Smooth muscle cell (in vitro differentiated cells): ENCODE data around the gene CNPY4. TPM values are rescaled to one million over a fixed set of nuclear protein-coding genes. Genes with fewer than 3 reads are reported as not detected.
A peak's percentile ranks its signal among the peaks of the same experiment; 100 is the strongest.

ENCODE experiments used
- DNase-seq: peaks from one replicate; lab custom pipeline; 2025; ENCODE audit not compliant: unreplicated experiment; lab: John Stamatoyannopoulos, UW
- H2AFZ ChIP-seq: fragments of 200-600 bp; sonication (generic); 2 replicates; pipeline ENCODE4 v1.6.0; 2016; ENCODE audit warnings: antibody characterized with exemption, low read depth, mild to moderate bottlenecking
- H3F3A ChIP-seq: fragments of 200-600 bp; sonication (generic); 2 replicates; pipeline ENCODE4 v1.6.0; 2017; ENCODE audit warnings: antibody characterized with exemption, low read depth
- H3K27ac ChIP-seq: fragments of 200-600 bp; sonication (generic); 2 replicates; pipeline ENCODE4 v1.5.1; 2016; ENCODE audit warnings: low read depth, mild to moderate bottlenecking
- H3K27me3 ChIP-seq: fragments of 200-600 bp; sonication (generic); 2 replicates; pipeline ENCODE4 v1.6.1; 2016; ENCODE audit warnings: low read depth, mild to moderate bottlenecking
- H3K36me3 ChIP-seq: fragments of 200-600 bp; sonication (generic); 2 replicates; pipeline ENCODE4 v1.5.1; 2016; ENCODE audit warnings: low read depth
- H3K4me1 ChIP-seq: fragments of 200-600 bp; sonication (generic); 2 replicates; pipeline ENCODE4 v1.5.1; 2016; ENCODE audit warnings: low read depth
- H3K4me2 ChIP-seq: fragments of 200-600 bp; sonication (generic); 2 replicates; pipeline ENCODE4 v1.6.0; 2016; ENCODE audit warnings: mild to moderate bottlenecking
- H3K4me3 ChIP-seq: fragments of 200-600 bp; sonication (generic); 2 replicates; pipeline ENCODE4 v1.5.1; 2016; ENCODE audit warnings: mild to moderate bottlenecking
- H3K79me2 ChIP-seq: fragments of 200-600 bp; sonication (generic); 2 replicates; pipeline ENCODE4 v1.6.0; 2016; ENCODE audit warnings: low read depth, mild to moderate bottlenecking
- H3K9ac ChIP-seq: fragments of 200-600 bp; sonication (generic); 2 replicates; pipeline ENCODE4 v1.6.0; 2016; ENCODE audit warnings: low read depth
- H3K9me3 ChIP-seq: fragments of 200-600 bp; sonication (generic); replicated peaks from 2 replicates; pipeline ENCODE4 v1.5.1; 2016; ENCODE audit warnings: low read depth
- H4K20me1 ChIP-seq: fragments of 200-600 bp; sonication (generic); 2 replicates; pipeline ENCODE4 v1.6.0; 2016; ENCODE audit warnings: low read depth
- CTCF ChIP-seq: fragments of 200-600 bp; sonication (generic); IDR thresholded peaks from 2 replicates; pipeline ENCODE4 v1.5.1; 2017; ENCODE audit warnings: borderline replicate concordance, mild to moderate bottlenecking, antibody characterized with exemption; ENCODE audit not compliant: insufficient read depth, poor library complexity, severe bottlenecking
- WGBS: methylation state at CpG from one replicate; pipeline ENCODE4 v1.1.7; 2016; ENCODE audit warnings: low lambda C conversion rate; 5-methylcytosine and 5-hydroxymethylcytosine counted together
- polyA plus RNA-seq: library from polyadenylated mRNA; unstranded; fragments of >200 nt; fragmentation: Nextera tagmentation; extraction: Ambion mirVana; gene quantifications from 2 replicates; pipeline ENCODE4 v1.2.1, GENCODE V29; 2016
- total RNA-seq: library from RNA; depleted of rRNA; stranded (reverse); fragments of >200 nt; gene quantifications from 2 replicates; pipeline ENCODE4 v1.2.3, GENCODE V29; 2014

Gene CNPY4
- total and polyA plus RNA-seq, 2 experiments from 2014 or later: 22.6 to 39.5 TPM

DNA sequence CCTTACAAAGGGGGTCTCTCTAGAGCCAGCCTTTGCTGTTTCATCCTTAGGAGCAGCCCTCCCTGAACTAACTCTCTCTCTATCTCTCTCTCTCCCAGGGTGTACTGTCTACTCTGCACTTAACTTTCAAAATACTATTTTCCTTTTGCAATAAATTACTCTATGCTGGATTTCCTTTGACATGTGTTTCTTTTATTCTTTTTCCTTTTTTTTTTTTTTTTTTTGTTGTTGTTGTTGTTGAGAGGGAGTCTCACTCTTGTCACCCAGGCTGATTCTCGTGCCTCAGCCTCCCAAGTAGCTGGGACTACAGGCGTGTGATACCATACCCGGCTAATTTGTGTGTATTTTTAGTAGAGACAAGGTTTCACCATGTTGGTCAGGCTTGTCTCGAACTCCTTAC, 36.5 kb upstream of the CNPY4 start:
- H2AFZ ChIP-seq: no peak overlapping the region

GRCh38 chr7:100085515-100085914, 33.9 kb upstream of the CNPY4 start:
- no peak for TF ChIP-seq CTCF

More for the DNA sequence above, 36.5 kb upstream of the CNPY4 start:
- Histone ChIP-seq H4K20me1 (peaks cover 20% of the 10 kb centered on the region), H3K9me3 (no peaks in the 10 kb centered on the region), H3K36me3 (no peaks in the 10 kb centered on the region), H3K4me1 (peaks cover 12% of the 10 kb centered on the region), H3K79me2 (peaks cover 35% of the 10 kb centered on the region), H3K27ac (peak overlapping the region; percentile 50), H3K4me2 (no peak overlapping the region), H3K4me3 (no peak overlapping the region), H3K9ac (no peak overlapping the region), H3K27me3 (no peaks in the 10 kb centered on the region), H3F3A (peaks cover 25% of the 10 kb centered on the region)
- DNase-seq: no peak
- 89% methylated on average over 4 of the region's 4 CpGs for WGBS
- TF ChIP-seq CTCF: no peak

GRCh38 chr7:100087055-100087750, 32.2 kb upstream of the CNPY4 start:
- H3K9me3 ChIP-seq: no peaks in the 10 kb centered on the region
- no peaks in the 10 kb centered on the region for H3K36me3 ChIP-seq
- H3K4me2 ChIP-seq: peak overlapping the region; percentile 88
- H3K9ac ChIP-seq: peak overlapping the region; percentile 65
- TF ChIP-seq CTCF: no peak
- H3K4me3 ChIP-seq: no peak overlapping the region
- no peak for DNase-seq
- H3K27ac ChIP-seq: peak overlapping the region; percentile 91
- H3F3A ChIP-seq: peaks cover 58% of the 10 kb centered on the region
- H2AFZ ChIP-seq: no peak overlapping the region
- H3K27me3 ChIP-seq: no peaks in the 10 kb centered on the region
- peaks cover 3% of the 10 kb centered on the region for H3K79me2 ChIP-seq
- 31% methylated on average over 9 of the region's 10 CpGs for WGBS
- H3K4me1 ChIP-seq: peaks cover 9% of the 10 kb centered on the region
- no peaks in the 10 kb centered on the region for H4K20me1 ChIP-seq

More at GRCh38 chr7:100085515-100085914, 33.9 kb upstream of the CNPY4 start:
- H3K27ac ChIP-seq: no peak overlapping the region
- no peak overlapping the region for H3K4me3 ChIP-seq
- H3F3A ChIP-seq: peaks cover 47% of the 10 kb centered on the region
- peaks cover 11% of the 10 kb centered on the region for H3K4me1 ChIP-seq
- WGBS: 38% methylated on average over 3 of the region's 3 CpGs
- no peaks in the 10 kb centered on the region for H4K20me1 ChIP-seq
- no peak for DNase-seq
- no peak overlapping the region for H3K9ac ChIP-seq
- H2AFZ ChIP-seq: no peak overlapping the region
- H3K27me3 ChIP-seq: no peaks in the 10 kb centered on the region
- H3K9me3 ChIP-seq: no peaks in the 10 kb centered on the region
- no peak overlapping the region for H3K4me2 ChIP-seq
- no peaks in the 10 kb centered on the region for H3K36me3 ChIP-seq
- H3K79me2 ChIP-seq: peaks cover 13% of the 10 kb centered on the region
